Suprapubic skin (tissue), 4 donors: ENCODE results near the gene PLLP. TPM values are rescaled to one million over a fixed set of nuclear protein-coding genes. Genes with fewer than 3 reads are reported as not detected.

Experiments
- DNase-seq, 2 donors: peaks; one replicate each; pipeline ENCODE4 v3.0.0-alpha.2; 2019; ENCODE audit warnings: low spot score in 2 of 2
- H3K27ac ChIP-seq: fragments of 200-600 bp; sonication (generic); one replicate; pipeline ENCODE4 v1.5.1; 2019
- H3K27me3 ChIP-seq: fragments of 200-600 bp; sonication (generic); one replicate; pipeline ENCODE4 v1.5.1; 2019
- H3K36me3 ChIP-seq: fragments of 200-600 bp; sonication (generic); one replicate; pipeline ENCODE4 v1.5.1; 2019
- H3K4me1 ChIP-seq: fragments of 200-600 bp; sonication (generic); one replicate; pipeline ENCODE4 v1.5.1; 2019
- H3K4me3 ChIP-seq: fragments of 200-600 bp; sonication (generic); one replicate; pipeline ENCODE4 v1.5.1; 2019; ENCODE audit warnings: mild to moderate bottlenecking
- H3K9me3 ChIP-seq: fragments of 200-600 bp; sonication (generic); one replicate; pipeline ENCODE4 v1.5.1; 2019
- CTCF ChIP-seq, 2 donors: fragments of 200-600 bp in 1 of 2; fragments of 450-650 bp in 1 of 2; sonication (generic) in 1 of 2; IDR thresholded peaks; one replicate each; pipeline ENCODE4 v1.5.1; 2016 to 2019; ENCODE audit warnings: antibody characterized with exemption in 2 of 2, mild to moderate bottlenecking in 1 of 2, moderate library complexity in 1 of 2
- EP300 ChIP-seq: sonication (generic); formaldehyde crosslinking; IDR thresholded peaks from one replicate; pipeline ENCODE4 v1.6.1; 2017; ENCODE audit warnings: antibody characterized with exemption
- POLR2A ChIP-seq, 2 donors: fragments of 450-650 bp; IDR thresholded peaks; one replicate each; pipeline ENCODE4 v1.6.1; 2017; ENCODE audit warnings: antibody characterized with exemption in 2 of 2, mild to moderate bottlenecking in 2 of 2, moderate library complexity in 2 of 2
- POLR2AphosphoS5 ChIP-seq, 3 donors: sonication (generic); formaldehyde crosslinking; IDR thresholded peaks; one replicate each; pipeline ENCODE4 v1.6.1; 2017; ENCODE audit warnings: antibody characterized with exemption in 3 of 3
- WGBS: methylation state at CpG from one replicate; pipeline ENCODE4 v1.1.5; 2018; 5-methylcytosine and 5-hydroxymethylcytosine counted together
- total RNA-seq, 4 donors: library from RNA; depleted of rRNA; stranded (reverse); fragments of >200 nt; gene quantifications; one replicate each; pipeline ENCODE4 v1.1.0, GENCODE V29; 2016

Gene PLLP
- total RNA-seq, 4 donors from 2014 or later = 34.7 to 215 (median 205) TPM

DNA sequence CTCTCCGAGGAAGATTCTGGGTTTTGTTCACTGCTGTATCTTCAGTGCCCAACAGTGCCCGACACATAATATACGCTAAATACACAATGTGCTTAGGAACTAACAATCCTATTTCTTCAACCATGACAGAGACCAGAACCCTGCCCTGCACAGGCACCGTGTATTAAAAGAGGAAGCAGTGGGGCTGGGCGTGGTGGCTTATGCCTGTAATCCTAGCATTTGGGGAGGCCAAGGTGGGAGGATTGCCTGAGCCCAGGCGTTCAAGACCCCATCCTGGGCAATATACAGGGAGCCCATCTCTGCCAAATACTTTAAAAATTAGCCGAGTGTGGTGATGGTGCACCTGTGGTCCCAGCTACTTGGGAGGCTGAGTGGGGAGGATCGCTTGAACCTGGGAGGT is 20.1 kb downstream of the PLLP start:
- TF ChIP-seq POLR2A (IDR thresholded peaks at IDR 0.05) (no peak), EP300 (no peak), CTCF (IDR thresholded peaks at IDR 0.05) (no peak), POLR2AphosphoS5 (IDR thresholded peaks at IDR 0.05) (no peak)
- peak in 1 of 2 donors; percentile 33 for DNase-seq
- Histone ChIP-seq H3K9me3 (no peaks in the 10 kb centered on the region), H3K4me1 (peaks cover 70% of the 10 kb centered on the region), H3K27ac (peak overlapping the region; percentile 85), H3K4me3 (no peak overlapping the region), H3K27me3 (no peaks in the 10 kb centered on the region), H3K36me3 (no peaks in the 10 kb centered on the region)
- 86% methylated on average over 7 of the region's 8 CpGs for WGBS

DNA sequence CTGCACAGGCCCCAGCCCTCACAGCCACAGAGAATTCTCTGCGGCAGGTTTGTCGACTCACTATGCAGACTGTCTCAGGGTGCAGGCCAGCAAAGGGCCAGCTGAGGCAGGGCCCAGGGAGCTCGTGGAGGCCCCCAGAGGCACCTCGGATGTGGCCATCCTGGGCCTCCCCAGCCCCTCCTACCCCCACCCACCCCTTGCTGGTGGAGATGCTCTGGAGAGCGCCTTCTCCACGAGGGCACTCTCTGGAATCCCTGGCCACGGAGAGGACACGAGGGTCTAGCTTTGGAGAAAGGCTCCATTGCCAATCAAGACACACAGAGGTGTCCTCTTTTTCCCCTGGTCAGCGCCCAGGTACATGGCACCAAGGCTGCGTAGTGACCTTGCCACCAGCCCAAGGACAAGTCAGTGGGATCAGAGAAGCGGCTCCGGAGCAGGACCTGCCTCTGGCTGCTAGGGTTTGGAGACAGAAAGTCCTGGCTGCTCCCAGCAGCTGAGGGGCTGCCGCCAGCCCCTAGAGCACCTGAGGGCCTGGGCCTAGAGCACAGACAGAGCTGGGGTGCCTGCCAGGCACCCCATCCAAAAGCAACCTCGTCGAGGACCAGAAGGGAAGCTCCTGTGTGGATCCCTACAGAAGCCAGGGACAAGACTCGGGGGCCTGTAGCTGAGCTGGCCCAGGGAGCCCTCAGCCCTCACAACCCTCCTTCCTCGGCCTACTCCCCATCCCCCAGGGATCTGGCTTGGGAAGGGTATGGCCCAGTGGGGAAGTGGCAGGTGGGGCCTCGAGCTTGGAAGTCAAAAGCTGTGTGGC is 20.7 kb downstream of the PLLP start:
- H3K36me3 ChIP-seq = no peaks in the 10 kb centered on the region
- 82% methylated on average over 6 of the region's 18 CpGs for WGBS
- H3K4me3 ChIP-seq = no peak overlapping the region
- DNase-seq = peak in 1 of 2 donors; percentile 50
- H3K27ac ChIP-seq = peak overlapping the region; percentile 85
- TF ChIP-seq EP300 (no peak), POLR2A (IDR thresholded peaks at IDR 0.05) (no peak), CTCF (IDR thresholded peaks at IDR 0.05) (no peak), POLR2AphosphoS5 (IDR thresholded peaks at IDR 0.05) (no peak)
- no peaks in the 10 kb centered on the region for H3K9me3 ChIP-seq
- H3K27me3 ChIP-seq = no peaks in the 10 kb centered on the region
- peaks cover 69% of the 10 kb centered on the region for H3K4me1 ChIP-seq

DNA sequence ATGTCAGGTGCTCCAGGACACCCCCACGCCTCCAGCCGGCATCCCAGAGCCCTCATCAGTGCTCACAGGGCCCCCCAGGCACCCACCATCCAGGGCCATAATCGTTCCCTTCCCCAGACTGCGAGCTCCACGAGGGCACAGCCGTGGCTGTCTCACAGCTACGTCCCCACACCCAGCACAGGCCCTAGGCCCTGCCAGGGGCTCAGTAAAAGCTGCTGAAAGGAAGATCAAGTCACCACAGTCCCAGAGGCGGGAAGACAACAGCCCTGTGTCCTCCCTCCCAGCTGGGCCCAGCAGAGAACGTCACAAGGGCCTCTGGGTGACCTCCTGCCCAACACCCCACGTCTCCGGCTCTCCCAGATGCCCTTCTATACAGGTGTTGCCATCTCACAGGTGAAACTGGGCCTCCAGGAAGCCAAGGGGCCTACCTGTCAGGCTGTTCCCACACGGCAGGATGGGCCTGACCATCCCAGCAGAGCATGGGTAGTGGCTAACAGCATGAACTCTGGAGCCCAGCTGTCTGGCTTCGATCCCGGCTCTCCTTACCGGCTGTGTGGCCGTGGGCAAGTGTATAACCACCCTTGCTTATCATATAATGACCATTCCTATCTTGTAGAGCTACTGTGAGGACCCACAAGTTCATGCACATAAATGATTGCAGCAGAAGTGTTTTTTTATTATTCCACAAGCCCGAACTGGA is 21.5 kb downstream of the PLLP start:
- WGBS = 70% methylated on average over 17 of the region's 17 CpGs
- Histone ChIP-seq H3K4me3 (no peak overlapping the region), H3K27ac (peak overlapping the region; percentile 85)

DNA sequence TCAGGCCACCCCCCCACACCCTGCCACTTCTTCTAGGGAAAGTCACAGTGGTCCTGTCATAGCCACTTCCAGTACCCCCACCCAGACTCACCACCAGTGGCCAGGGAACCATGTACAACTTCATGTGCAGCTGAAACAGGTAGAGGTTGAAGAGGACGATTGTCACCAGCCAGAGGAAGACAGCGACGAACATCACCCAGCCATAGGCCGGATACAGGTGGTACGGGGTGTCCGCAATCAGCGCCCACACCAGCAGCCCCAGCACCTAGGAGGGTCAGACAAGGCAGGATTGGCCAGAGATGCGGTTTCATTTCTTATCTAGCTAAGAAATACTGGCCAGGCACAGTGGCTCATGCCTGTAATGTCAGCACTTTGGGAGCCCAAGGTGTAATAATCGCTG is 22.7 kb downstream of the PLLP start:
- Histone ChIP-seq H3K4me1 (peaks cover 50% of the 10 kb centered on the region), H3K36me3 (peaks cover 8% of the 10 kb centered on the region), H3K27me3 (no peaks in the 10 kb centered on the region), H3K9me3 (no peaks in the 10 kb centered on the region), H3K27ac (no peak overlapping the region), H3K4me3 (no peak overlapping the region)
- DNase-seq = peak; percentile 36 to 66
- TF ChIP-seq POLR2A (IDR thresholded peaks at IDR 0.05) = no peak
- no peak for TF ChIP-seq CTCF (IDR thresholded peaks at IDR 0.05)
- 98% methylated on average over 9 of the region's 9 CpGs for whole genome bisulfite sequencing

More for the DNA sequence above, 21.5 kb downstream of the PLLP start:
- peaks cover 61% of the 10 kb centered on the region for H3K4me1 ChIP-seq
- no peaks in the 10 kb centered on the region for H3K9me3 ChIP-seq
- no peak for TF ChIP-seq POLR2A (IDR thresholded peaks at IDR 0.05)
- no peak for TF ChIP-seq EP300
- TF ChIP-seq CTCF (IDR thresholded peaks at IDR 0.05) = no peak
- TF ChIP-seq POLR2AphosphoS5 (IDR thresholded peaks at IDR 0.05) = no peak
- no peaks in the 10 kb centered on the region for H3K36me3 ChIP-seq
- DNase-seq = peak; percentile 48 to 73
- H3K27me3 ChIP-seq = no peaks in the 10 kb centered on the region

DNA sequence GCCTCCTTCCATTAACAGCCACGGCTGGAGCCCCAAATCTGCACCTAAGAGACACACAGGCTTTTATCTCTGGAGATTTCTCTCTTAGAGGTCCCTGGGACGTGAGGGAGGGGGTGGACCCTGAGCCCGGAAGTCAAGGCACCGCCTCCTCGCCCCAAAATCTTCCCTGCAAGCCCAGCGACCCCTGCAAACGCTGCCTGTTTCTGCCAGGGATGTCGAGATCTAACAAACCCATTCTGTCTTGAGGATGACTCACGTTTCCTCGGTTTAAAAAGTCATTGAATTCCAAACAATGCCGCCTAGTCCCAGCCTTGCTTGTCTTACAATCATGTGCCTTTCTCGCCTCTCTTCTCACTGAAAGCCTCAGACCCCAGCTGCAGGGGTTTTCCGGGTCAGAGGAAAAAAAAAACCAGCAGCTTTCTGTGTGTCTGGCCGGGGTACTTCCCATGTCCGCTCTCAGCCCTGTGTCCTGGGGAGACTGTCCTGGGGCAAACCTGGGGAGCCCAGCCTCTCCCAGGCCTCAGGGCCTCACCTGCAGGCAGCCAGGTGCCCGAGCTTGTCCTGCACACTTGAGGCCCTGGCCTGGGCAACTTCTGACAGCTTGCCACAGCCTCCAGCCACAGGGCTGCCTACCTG is 24.1 kb downstream of the PLLP start:
- peak overlapping the region; percentile 61 for H3K27ac ChIP-seq
- peak; percentile 40 to 56 for DNase-seq
- WGBS = 15% methylated on average over 15 of the region's 16 CpGs
- no peak overlapping the region for H3K4me3 ChIP-seq
- H3K27me3 ChIP-seq = no peaks in the 10 kb centered on the region
- no peak for TF ChIP-seq CTCF (IDR thresholded peaks at IDR 0.05)
- TF ChIP-seq POLR2A (IDR thresholded peaks at IDR 0.05) = no peak
- TF ChIP-seq EP300 = no peak
- TF ChIP-seq POLR2AphosphoS5 (IDR thresholded peaks at IDR 0.05) = no peak
- peaks cover 20% of the 10 kb centered on the region for H3K36me3 ChIP-seq
- H3K4me1 ChIP-seq = peaks cover 40% of the 10 kb centered on the region
- H3K9me3 ChIP-seq = no peaks in the 10 kb centered on the region
